IMR-90 (cell line): Measurements from ENCODE around the gene SLAMF7. TPM values are rescaled to one million over a fixed set of nuclear protein-coding genes. Genes with fewer than 3 reads are reported as not detected.

Source experiments
- ATAC-seq: fragments of 200-7000 bp; cut with Tn5 transposase; 2 replicates; pipeline ENCODE4 v1.9.1; 2020; ENCODE audit warnings: low read depth, mild to moderate bottlenecking, moderate library complexity
- BruUV-seq: library from RNA; stranded (reverse); fragments of 400-500 nt; replicated peaks from 2 replicates; lab custom pipeline; 2021; lab: Mats Ljungman, UMichigan
- CTCF ChIA-PET: fragments of 300-600 bp; formaldehyde crosslinking; extraction: SDS; loops from one replicate; lab custom pipeline; 2021; ENCODE audit warnings: antibody characterized with exemption; lab: Yijun Ruan, JAX
- POLR2A ChIA-PET: fragments of 300-600 bp; sonication (Branson Sonifier 250); formaldehyde crosslinking; loops from one replicate; lab custom pipeline; 2022; ENCODE audit warnings: antibody characterized with exemption; ENCODE audit not compliant: unreplicated experiment; lab: Charles Lee
- DNase-seq: peaks from one replicate; pipeline ENCODE4 v3.0.0; 2013
- H2AFZ ChIP-seq: replicated peaks from 2 replicates; pipeline ENCODE3; 2013; ENCODE audit warnings: low read length, mild to moderate bottlenecking; ENCODE audit not compliant: poor library complexity
- H2AK5ac ChIP-seq: 2 replicates; pipeline ENCODE4 v1.6.1; 2013; ENCODE audit warnings: low read depth, low read length, inconsistent platforms
- H2AK9ac ChIP-seq: replicated peaks from 2 replicates; pipeline ENCODE3; 2013; ENCODE audit warnings: mild to moderate bottlenecking, low read depth, low read length, moderate library complexity; ENCODE audit not compliant: poor library complexity
- H2BK120ac ChIP-seq: 2 replicates; pipeline ENCODE4 v1.6.1; 2013; ENCODE audit warnings: low read depth, low read length, inconsistent platforms
- H2BK15ac ChIP-seq: 3 replicates; pipeline ENCODE4 v1.6.1; 2013; ENCODE audit warnings: low read depth, low read length, inconsistent platforms
- H2BK20ac ChIP-seq: 2 replicates; pipeline ENCODE4 v1.6.1; 2013; ENCODE audit warnings: low read depth, mild to moderate bottlenecking, inconsistent platforms, low read length, moderate library complexity
- H2BK5ac ChIP-seq: 2 replicates; pipeline ENCODE4 v1.6.1; 2013; ENCODE audit warnings: mild to moderate bottlenecking, low read depth, low read length, inconsistent platforms; ENCODE audit not compliant: poor library complexity, severe bottlenecking
- H3K14ac ChIP-seq: replicated peaks from 2 replicates; pipeline ENCODE4 v1.6.1; 2013; ENCODE audit warnings: low read depth, low read length, inconsistent platforms
- H3K18ac ChIP-seq: 2 replicates; pipeline ENCODE4 v1.6.1; 2013; ENCODE audit warnings: low read depth, low read length, control low read depth
- H3K23ac ChIP-seq: 2 replicates; pipeline ENCODE4 v1.6.1; 2013; ENCODE audit warnings: low read depth, low read length, inconsistent platforms
- H3K27ac ChIP-seq: 2 replicates; pipeline ENCODE4 v1.5.1; 2013; ENCODE audit warnings: mild to moderate bottlenecking, control low read depth, low read length; ENCODE audit not compliant: insufficient read depth
- H3K27me3 ChIP-seq: 2 replicates; pipeline ENCODE4 v1.6.1; 2013; ENCODE audit warnings: low read length; ENCODE audit not compliant: control insufficient read depth, insufficient read depth
- H3K36me3 ChIP-seq: 2 replicates; pipeline ENCODE4 v1.6.1; 2013; ENCODE audit warnings: low read length, mixed read lengths; ENCODE audit not compliant: control insufficient read depth, insufficient read depth
- H3K4ac ChIP-seq: 2 replicates; pipeline ENCODE4 v1.6.1; 2013; ENCODE audit warnings: low read depth, low read length, inconsistent platforms
- H3K4me1 ChIP-seq: 2 replicates; pipeline ENCODE4 v1.6.1; 2013; ENCODE audit warnings: low read length, mixed read lengths; ENCODE audit not compliant: control insufficient read depth, insufficient read depth
- H3K4me2 ChIP-seq: 2 replicates; pipeline ENCODE4 v1.6.1; 2013; ENCODE audit warnings: low read depth, mild to moderate bottlenecking, control low read depth, low read length, moderate library complexity
- H3K4me3 ChIP-seq: 2 replicates; pipeline ENCODE4 v1.5.1; 2013; ENCODE audit warnings: low read depth, mild to moderate bottlenecking, control low read depth, low read length, moderate library complexity; ENCODE audit not compliant: insufficient read depth
- H3K56ac ChIP-seq: 2 replicates; pipeline ENCODE4 v1.6.1; 2013; ENCODE audit warnings: low read length, inconsistent platforms; ENCODE audit not compliant: insufficient read depth; ENCODE audit errors: extremely low read depth
- H3K79me1 ChIP-seq, 2 experiments: 2 replicates each; pipeline ENCODE4 v1.6.1; 2013; ENCODE audit warnings: low read length in 2 of 2, inconsistent platforms in 1 of 2, low read depth in 1 of 2
- H3K9ac ChIP-seq: 2 replicates; pipeline ENCODE4 v1.6.1; 2013; ENCODE audit warnings: low read depth, low read length, control low read depth
- H3K9me1 ChIP-seq: 2 replicates; pipeline ENCODE4 v1.6.1; 2013; ENCODE audit warnings: low read length, inconsistent platforms; ENCODE audit not compliant: insufficient read depth
- H3K9me3 ChIP-seq: 2 replicates; pipeline ENCODE4 v1.6.1; 2013; ENCODE audit warnings: low read length; ENCODE audit not compliant: control insufficient read depth, insufficient read depth
- H4K20me1 ChIP-seq: 2 replicates; pipeline ENCODE4 v1.6.1; 2013; ENCODE audit warnings: low read length, inconsistent platforms; ENCODE audit not compliant: insufficient read depth
- H4K5ac ChIP-seq: 2 replicates; pipeline ENCODE4 v1.6.1; 2013; ENCODE audit warnings: mild to moderate bottlenecking, low read depth, low read length, control low read depth
- H4K8ac ChIP-seq, 2 experiments: 2 replicates each; pipeline ENCODE4 v1.6.1; 2013; ENCODE audit warnings: low read depth in 2 of 2, low read length in 2 of 2, control low read depth in 1 of 2, inconsistent platforms in 1 of 2
- H4K91ac ChIP-seq: 2 replicates; pipeline ENCODE4 v1.6.1; 2013; ENCODE audit warnings: low read depth, low read length, inconsistent platforms; ENCODE audit not compliant: insufficient read depth
- CEBPB ChIP-seq: IDR thresholded peaks from 2 replicates; pipeline ENCODE4 v1.6.1; 2012; ENCODE audit warnings: low read depth, low read length, improper control_type of control experiment
- ELK1 ChIP-seq: fragments of 150-350 bp; IDR thresholded peaks from 2 replicates; pipeline ENCODE4 v1.6.1; 2016; ENCODE audit warnings: low read depth, mild to moderate bottlenecking, low read length, moderate library complexity, borderline replicate concordance
- FOS ChIP-seq: fragments of 150-350 bp; IDR thresholded peaks from 2 replicates; pipeline ENCODE4 v1.6.1; 2016; ENCODE audit warnings: low read depth, low read length
- MAFK ChIP-seq: IDR thresholded peaks from 2 replicates; pipeline ENCODE4 v1.6.1; 2012; ENCODE audit warnings: low read depth, low read length, improper control_type of control experiment
- RCOR1 ChIP-seq: IDR thresholded peaks from 2 replicates; pipeline ENCODE4 v1.6.1; 2012; ENCODE audit warnings: mild to moderate bottlenecking, low read length, improper control_type of control experiment; ENCODE audit not compliant: insufficient replicate concordance
- WGBS, 2 experiments: methylation state at CpG; one replicate each; pipeline versions ENCODE4 v1.1.5 to v1.1.7; 2013; ENCODE audit warnings: missing lambda C conversion rate in 2 of 2; ENCODE audit not compliant: insufficient read length in 1 of 2; ENCODE audit errors: extremely low coverage in 2 of 2; 5-methylcytosine and 5-hydroxymethylcytosine counted together
- dilution Hi-C: fragments of 300-500 bp; cut with HindIII; formaldehyde crosslinking; loops from one replicate; pipeline ENCODE4 v1.14.3; 2018; ENCODE audit warnings: low sequenced_read_pairs; ENCODE audit not compliant: unreplicated experiment
- in situ Hi-C: fragments of 300-500 bp; cut with MboI; formaldehyde crosslinking; loops from 3 replicates; pipeline ENCODE4 v1.14.3; 2019; ENCODE audit warnings: low sequenced_read_pairs, inconsistent platforms, mixed read lengths
- intact Hi-C: fragments of 100-400 bp; cut with micrococcal nuclease; formaldehyde crosslinking; loops from 2 replicates; pipeline ENCODE4 v1.10.0; 2022
- polyA plus RNA-seq, 3 experiments: library from polyadenylated mRNA; depleted of rRNA; stranded (reverse); fragments of >200 nt; gene quantifications; 2 replicates each; pipeline ENCODE4 v1.2.3, GENCODE V29; 2012; ENCODE audit warnings: low replicate concordance in 1 of 3
- total RNA-seq: library from RNA; depleted of rRNA; stranded (reverse); fragments of >200 nt; gene quantifications from 2 replicates; pipeline ENCODE4 v1.2.3, GENCODE V29; 2012
- TF ChIP-seq, protein P1 (sequence below): fragments of 150-350 bp; IDR thresholded peaks from 2 replicates; pipeline ENCODE4 v1.6.1; 2017; ENCODE audit warnings: mild to moderate bottlenecking, antibody characterized with exemption, low read length, low read depth
- TF ChIP-seq, protein P2 (sequence below): conservative IDR thresholded peaks from 2 replicates; pipeline ENCODE4 v1.5.1; 2012; ENCODE audit warnings: mild to moderate bottlenecking, low read depth, low read length, improper control_type of control experiment

Gene SLAMF7
- total and polyA plus RNA-seq, 2 of the 4 experiments (the other 2 are of a cell fraction): not detected

DNA sequence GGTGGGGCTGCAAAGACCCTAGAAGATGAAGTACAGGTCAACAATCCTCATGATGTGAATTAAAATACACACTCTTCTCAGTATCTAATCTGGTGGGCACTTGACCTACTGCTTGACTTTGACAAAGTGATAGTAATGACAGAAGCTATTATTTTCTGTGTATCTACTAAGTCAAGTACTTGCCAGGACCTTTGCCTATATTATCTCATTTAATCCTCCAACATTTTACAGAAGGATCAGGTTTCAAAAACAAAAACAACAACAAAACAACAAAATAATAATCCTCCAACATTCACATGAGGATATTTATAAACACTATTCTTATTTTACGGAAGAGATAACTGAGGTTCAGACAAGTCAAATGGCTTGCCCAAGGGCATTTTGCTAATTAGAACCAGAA, 23.0 kb upstream of the SLAMF7 start:
- H3K4ac ChIP-seq: no peak overlapping the region
- H3K56ac ChIP-seq: no peak overlapping the region
- H2BK20ac ChIP-seq: no peak overlapping the region
- BruUV-seq: no TSS peak
- intact Hi-C loops: no loop called here
- H3K14ac ChIP-seq: no peak overlapping the region
- H4K91ac ChIP-seq: no peak overlapping the region
- no peak overlapping the region for H3K18ac ChIP-seq
- no peaks in the 10 kb centered on the region for H3K27me3 ChIP-seq
- ATAC-seq (no peak), DNase-seq (no peak)
- no peak overlapping the region for H3K23ac ChIP-seq
- H3K9ac ChIP-seq: no peak overlapping the region
- H3K27ac ChIP-seq: no peak overlapping the region
- ChIA-PET POLR2A (no interaction called here), CTCF (no interaction called here)
- no peak overlapping the region for H2BK120ac ChIP-seq
- dilution Hi-C loops: no loop called here
- TF ChIP-seq, protein P1, sequence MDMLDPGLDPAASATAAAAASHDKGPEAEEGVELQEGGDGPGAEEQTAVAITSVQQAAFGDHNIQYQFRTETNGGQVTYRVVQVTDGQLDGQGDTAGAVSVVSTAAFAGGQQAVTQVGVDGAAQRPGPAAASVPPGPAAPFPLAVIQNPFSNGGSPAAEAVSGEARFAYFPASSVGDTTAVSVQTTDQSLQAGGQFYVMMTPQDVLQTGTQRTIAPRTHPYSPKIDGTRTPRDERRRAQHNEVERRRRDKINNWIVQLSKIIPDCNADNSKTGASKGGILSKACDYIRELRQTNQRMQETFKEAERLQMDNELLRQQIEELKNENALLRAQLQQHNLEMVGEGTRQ: no peak
- no peak for TF ChIP-seq FOS
- no peak for TF ChIP-seq MAFK
- TF ChIP-seq CEBPB: no peak
- no peak for TF ChIP-seq ELK1
- TF ChIP-seq RCOR1: no peak
- TF ChIP-seq, protein P2, sequence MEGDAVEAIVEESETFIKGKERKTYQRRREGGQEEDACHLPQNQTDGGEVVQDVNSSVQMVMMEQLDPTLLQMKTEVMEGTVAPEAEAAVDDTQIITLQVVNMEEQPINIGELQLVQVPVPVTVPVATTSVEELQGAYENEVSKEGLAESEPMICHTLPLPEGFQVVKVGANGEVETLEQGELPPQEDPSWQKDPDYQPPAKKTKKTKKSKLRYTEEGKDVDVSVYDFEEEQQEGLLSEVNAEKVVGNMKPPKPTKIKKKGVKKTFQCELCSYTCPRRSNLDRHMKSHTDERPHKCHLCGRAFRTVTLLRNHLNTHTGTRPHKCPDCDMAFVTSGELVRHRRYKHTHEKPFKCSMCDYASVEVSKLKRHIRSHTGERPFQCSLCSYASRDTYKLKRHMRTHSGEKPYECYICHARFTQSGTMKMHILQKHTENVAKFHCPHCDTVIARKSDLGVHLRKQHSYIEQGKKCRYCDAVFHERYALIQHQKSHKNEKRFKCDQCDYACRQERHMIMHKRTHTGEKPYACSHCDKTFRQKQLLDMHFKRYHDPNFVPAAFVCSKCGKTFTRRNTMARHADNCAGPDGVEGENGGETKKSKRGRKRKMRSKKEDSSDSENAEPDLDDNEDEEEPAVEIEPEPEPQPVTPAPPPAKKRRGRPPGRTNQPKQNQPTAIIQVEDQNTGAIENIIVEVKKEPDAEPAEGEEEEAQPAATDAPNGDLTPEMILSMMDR: no peak
- H2AFZ ChIP-seq: no peak overlapping the region
- no peak overlapping the region for H3K4me3 ChIP-seq
- no peak overlapping the region for H2BK5ac ChIP-seq
- no peaks in the 10 kb centered on the region for H3K9me1 ChIP-seq
- no peak overlapping the region for H2AK9ac ChIP-seq
- no peaks in the 10 kb centered on the region for H3K36me3 ChIP-seq
- in situ Hi-C loops: no loop called here
- H3K4me1 ChIP-seq: no peaks in the 10 kb centered on the region
- no peak overlapping the region for H2AK5ac ChIP-seq
- no peaks in the 10 kb centered on the region for H4K20me1 ChIP-seq
- H2BK15ac ChIP-seq: no peak overlapping the region
- H4K5ac ChIP-seq: no peak overlapping the region
- H3K4me2 ChIP-seq: no peak overlapping the region
- WGBS, 2 experiments: 60% methylated on average over 1 of the region's 1 CpG; no CpG with 5 or more reads in 1 of the 2 experiments
- H3K79me1 ChIP-seq: no peaks in the 10 kb centered on the region
- no peaks in the 10 kb centered on the region for H3K9me3 ChIP-seq
- H4K8ac ChIP-seq: no peak overlapping the region
